Gastrocnemius medialis (tissue), 4 donors: Measurements from ENCODE around the gene PRICKLE1.

Source experiments
- CTCF ChIP-seq, 5 experiments: fragments of 450-650 bp in 3 of 5; fragments of 200-600 bp in 2 of 5; sonication (generic) in 2 of 5; IDR thresholded peaks in 4 of 5; conservative IDR thresholded peaks in 1 of 5; 1 replicate in 4 of 5; 2 replicates in 1 of 5; pipeline ENCODE4 v1.5.1; 2016 to 2019; ENCODE audit warnings: antibody characterized with exemption in 5 of 5, mild to moderate bottlenecking in 3 of 5, moderate library complexity in 3 of 5
- POLR2A ChIP-seq, 2 donors: fragments of 450-650 bp; IDR thresholded peaks; one replicate each; pipeline ENCODE4 v1.6.1; 2017; ENCODE audit warnings: antibody characterized with exemption in 2 of 2, mild to moderate bottlenecking in 2 of 2, moderate library complexity in 2 of 2

- TF ChIP-seq CTCF (IDR thresholded peaks at IDR 0.05 in 4 of 5, conservative IDR thresholded peaks at IDR 0.05 in 1 of 5), result no peak
- TF ChIP-seq POLR2A (IDR thresholded peaks at IDR 0.05), result no peak
These were observed 162.8 kb downstream of the PRICKLE1 start for GRCh38 chr12:42426746-42427145.
